Right kidney (tissue), 9 donors: Measurements from ENCODE around the gene OR51I1.

Source experiments
- DNase-seq: peaks from one replicate; pipeline ENCODE4 v3.0.0-alpha.2; 2016
- long read RNA-seq, 8 donors: transcript quantifications; one replicate each; lab custom pipeline, GENCODE V29; 2026

The OR51I1 gene
- long read RNA-seq, donor 1: 0 reads
- long read RNA-seq, donor 2: 0 reads
- long read RNA-seq, donor 3: 0 reads
- long read RNA-seq, donor 4: 0 reads
- long read RNA-seq, donor 5: 0 reads
- long read RNA-seq, donor 6: 0 reads
- long read RNA-seq, donor 7: 0 reads
- long read RNA-seq, donor 8: 0 reads

GRCh38 chr11:5441414-5441813, at the start of gene OR51I1:
Gene OR51I1, minus strand, starts transcription at chr11:5441514. Its CDS starts 0 bp downstream, at chr11:5441514.
- DNase-seq: no peak

- DNase-seq: no peak
These were observed 48.5 kb upstream of the OR51I1 start for GRCh38 chr11:5489576-5490357.

GRCh38 chr11:5488798-5489399, 47.6 kb upstream of the OR51I1 start:
- no peak for DNase-seq

- DNase-seq: no peak
These were observed 47.1 kb upstream of the OR51I1 start, which contains the start of gene OR52D1 for GRCh38 chr11:5488385-5488784. Gene OR52D1, plus strand, starts transcription at chr11:5488685. Its CDS starts 22 bp downstream, at chr11:5488707.

- DNase-seq: no peak
These were observed 45.1 kb upstream of the OR51I1 start for GRCh38 chr11:5486421-5486820.

- no peak for DNase-seq
These were observed 44.7 kb upstream of the OR51I1 start for GRCh38 chr11:5486003-5486402.

GRCh38 chr11:5476186-5476819, 35.0 kb upstream of the OR51I1 start:
- no peak for DNase-seq

- DNase-seq: no peak
These were observed 32.6 kb upstream of the OR51I1 start for GRCh38 chr11:5473921-5474320.

GRCh38 chr11:5467527-5467926, 26.2 kb upstream of the OR51I1 start:
- no peak for DNase-seq

- DNase-seq: no peak
These were observed 19.8 kb upstream of the OR51I1 start for GRCh38 chr11:5460983-5461621.

GRCh38 chr11:5449432-5449831, 8.1 kb upstream of the OR51I1 start:
- DNase-seq: no peak

GRCh38 chr11:5449023-5449422, 7.7 kb upstream of the OR51I1 start, which contains the start of gene OR51I2:
Gene OR51I2, plus strand, starts transcription at chr11:5449323. Its CDS starts 4,166 bp downstream, at chr11:5453489.
- no peak for DNase-seq

GRCh38 chr11:5443835-5444393, 2.6 kb upstream of the OR51I1 start:
- DNase-seq: no peak

- no peak for DNase-seq
These were observed 18.2 kb downstream of the OR51I1 start for GRCh38 chr11:5423131-5423530.

GRCh38 chr11:5421811-5422210, 19.5 kb downstream of the OR51I1 start, which contains the start of gene OR51Q1:
Gene OR51Q1, plus strand, starts transcription at chr11:5422111. Its CDS starts 90 bp downstream, at chr11:5422201.
- no peak for DNase-seq

- no peak for DNase-seq
These were observed 20.3 kb downstream of the OR51I1 start for GRCh38 chr11:5420993-5421392.

- no peak for DNase-seq
These were observed 36.1 kb downstream of the OR51I1 start for GRCh38 chr11:5405173-5405572.

- no peak for DNase-seq
These were observed 42.4 kb downstream of the OR51I1 start for GRCh38 chr11:5398936-5399335.

- DNase-seq: no peak
These were observed 47.2 kb downstream of the OR51I1 start for GRCh38 chr11:5394091-5394490.
